Measurements from ENCODE around the gene INTS15.

INTS15 gene

GRCh38 chr7:6647080-6647479 lies 57.3 kb downstream of the INTS15 start:
- TF ChIP-seq, protein P1, sequence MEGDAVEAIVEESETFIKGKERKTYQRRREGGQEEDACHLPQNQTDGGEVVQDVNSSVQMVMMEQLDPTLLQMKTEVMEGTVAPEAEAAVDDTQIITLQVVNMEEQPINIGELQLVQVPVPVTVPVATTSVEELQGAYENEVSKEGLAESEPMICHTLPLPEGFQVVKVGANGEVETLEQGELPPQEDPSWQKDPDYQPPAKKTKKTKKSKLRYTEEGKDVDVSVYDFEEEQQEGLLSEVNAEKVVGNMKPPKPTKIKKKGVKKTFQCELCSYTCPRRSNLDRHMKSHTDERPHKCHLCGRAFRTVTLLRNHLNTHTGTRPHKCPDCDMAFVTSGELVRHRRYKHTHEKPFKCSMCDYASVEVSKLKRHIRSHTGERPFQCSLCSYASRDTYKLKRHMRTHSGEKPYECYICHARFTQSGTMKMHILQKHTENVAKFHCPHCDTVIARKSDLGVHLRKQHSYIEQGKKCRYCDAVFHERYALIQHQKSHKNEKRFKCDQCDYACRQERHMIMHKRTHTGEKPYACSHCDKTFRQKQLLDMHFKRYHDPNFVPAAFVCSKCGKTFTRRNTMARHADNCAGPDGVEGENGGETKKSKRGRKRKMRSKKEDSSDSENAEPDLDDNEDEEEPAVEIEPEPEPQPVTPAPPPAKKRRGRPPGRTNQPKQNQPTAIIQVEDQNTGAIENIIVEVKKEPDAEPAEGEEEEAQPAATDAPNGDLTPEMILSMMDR (IDR thresholded peaks at IDR 0.05; ENCODE audit: extremely low read depth, insufficient read depth, missing control alignments), result no peak
- in situ Hi-C loops (cut with MboI; ENCODE audit: low pct_unique_long_range_greater_than_20kb, low sequenced_read_pairs, unreplicated experiment), result no loop called here
- DNase-seq (ENCODE audit: low spot score), result no peak

DNA sequence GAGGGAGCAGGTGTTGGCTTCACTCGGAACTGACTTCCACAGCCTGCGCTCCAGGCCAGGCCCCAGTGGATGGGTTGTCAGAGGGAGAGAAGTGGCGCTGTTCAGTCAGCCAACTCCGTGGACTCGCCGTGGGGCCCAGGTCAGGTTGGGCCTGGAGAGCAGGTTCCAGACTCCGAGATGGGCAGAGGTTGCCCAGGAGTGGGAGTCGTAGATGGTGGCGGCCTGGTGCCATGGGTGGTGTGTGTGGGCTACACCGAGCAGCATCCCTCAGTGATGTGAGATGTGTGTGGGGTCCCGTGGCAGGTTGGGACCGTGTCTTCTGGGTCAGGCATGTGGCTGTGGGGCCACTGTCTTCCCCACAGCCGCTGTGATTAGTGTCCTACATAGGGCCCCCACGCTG lies 57.7 kb downstream of the INTS15 start:
- TF ChIP-seq, protein P1 (IDR thresholded peaks at IDR 0.05; ENCODE audit: extremely low read depth, insufficient read depth, missing control alignments), result no peak
- in situ Hi-C loops (cut with MboI; ENCODE audit: low pct_unique_long_range_greater_than_20kb, low sequenced_read_pairs, unreplicated experiment), result no loop called here
- no peak for DNase-seq (ENCODE audit: low spot score)

- TF ChIP-seq, protein P1 (IDR thresholded peaks at IDR 0.05; ENCODE audit: extremely low read depth, insufficient read depth, missing control alignments), result no peak
- no peak for DNase-seq (ENCODE audit: low spot score)
- in situ Hi-C loops (cut with MboI; ENCODE audit: low pct_unique_long_range_greater_than_20kb, low sequenced_read_pairs, unreplicated experiment), result no loop called here
These were observed 58.4 kb downstream of the INTS15 start for GRCh38 chr7:6648066-6648814.

DNA sequence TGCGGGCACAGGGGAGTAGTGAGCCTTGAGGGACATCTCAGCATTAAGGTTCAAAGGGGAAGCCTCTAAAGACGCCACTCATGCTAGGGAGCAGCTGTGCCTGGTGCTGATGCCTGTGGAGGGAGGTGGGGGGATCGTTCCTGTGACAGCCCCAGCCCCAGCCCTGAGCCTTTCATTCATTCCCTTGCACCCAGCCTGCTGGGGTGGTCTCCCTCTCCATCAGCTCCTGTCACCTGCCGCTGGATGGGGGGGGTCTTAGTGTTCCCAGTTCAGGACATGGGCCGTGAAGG lies 58.9 kb downstream of the INTS15 start:
- DNase-seq (ENCODE audit: low spot score), result no peak
- in situ Hi-C loops (cut with MboI; ENCODE audit: low pct_unique_long_range_greater_than_20kb, low sequenced_read_pairs, unreplicated experiment), result no loop called here
- TF ChIP-seq, protein P1 (IDR thresholded peaks at IDR 0.05; ENCODE audit: extremely low read depth, insufficient read depth, missing control alignments), result no peak

GRCh38 chr7:6649241-6649961 lies 59.6 kb downstream of the INTS15 start:
- in situ Hi-C loops (cut with MboI; ENCODE audit: low pct_unique_long_range_greater_than_20kb, low sequenced_read_pairs, unreplicated experiment), result no loop called here
- no peak for DNase-seq (ENCODE audit: low spot score)
- TF ChIP-seq, protein P1 (IDR thresholded peaks at IDR 0.05; ENCODE audit: extremely low read depth, insufficient read depth, missing control alignments), result no peak

DNA sequence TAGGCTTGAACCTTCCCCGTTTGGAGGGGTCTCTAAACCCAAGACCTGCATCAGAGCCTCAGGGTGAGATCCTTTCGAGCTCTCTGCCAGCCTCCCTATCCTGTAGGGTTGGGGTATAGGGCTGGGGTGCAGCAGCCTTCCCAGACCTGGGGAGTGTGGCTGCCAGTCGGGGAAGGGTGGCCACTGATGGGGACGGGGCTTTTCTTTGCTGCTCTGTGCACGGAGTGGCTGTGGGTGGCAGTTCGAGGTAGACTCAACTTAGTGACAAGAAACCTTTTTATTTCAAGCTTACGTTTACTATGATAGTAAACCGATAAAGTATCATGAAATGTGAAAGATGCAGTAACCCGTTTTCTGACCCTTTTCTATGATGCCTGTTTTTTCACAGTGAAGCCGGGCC lies 60.3 kb downstream of the INTS15 start:
- TF ChIP-seq, protein P1 (IDR thresholded peaks at IDR 0.05; ENCODE audit: extremely low read depth, insufficient read depth, missing control alignments), result no peak
- in situ Hi-C loops (cut with MboI; ENCODE audit: low pct_unique_long_range_greater_than_20kb, low sequenced_read_pairs, unreplicated experiment), result no loop called here
- no peak for DNase-seq (ENCODE audit: low spot score)
